Duodenal mucosa (tissue), 2 donors: Measurements from ENCODE around the gene SBF2.
"Not testable (repeated sequence)": the region's sequence is repeated elsewhere in the genome, so short reads cannot be mapped to it uniquely, and the experiment has no call there.

ENCODE experiments used
- H3K27ac ChIP-seq: one replicate; pipeline ENCODE4 v1.7.0; 2013; ENCODE audit warnings: low read depth, low read length
- H3K27me3 ChIP-seq, 2 donors: one replicate each; pipeline ENCODE4 v1.7.0; 2013; ENCODE audit warnings: low read length in 2 of 2, control low read depth in 1 of 2; ENCODE audit not compliant: insufficient read depth in 2 of 2, control insufficient read depth in 1 of 2
- H3K36me3 ChIP-seq, 2 donors: one replicate each; pipeline ENCODE4 v1.7.0; 2013; ENCODE audit warnings: low read length in 2 of 2, control low read depth in 1 of 2; ENCODE audit not compliant: insufficient read depth in 2 of 2, control insufficient read depth in 1 of 2
- H3K4me1 ChIP-seq, 2 donors: one replicate each; pipeline ENCODE4 v1.7.0; 2013; ENCODE audit warnings: low read length in 2 of 2, control low read depth in 1 of 2; ENCODE audit not compliant: insufficient read depth in 2 of 2, control insufficient read depth in 1 of 2
- H3K4me3 ChIP-seq, 2 donors: one replicate each; pipeline ENCODE4 v1.7.0; 2013; ENCODE audit warnings: low read length in 2 of 2, low read depth in 1 of 2
- H3K9ac ChIP-seq, 2 donors: one replicate each; pipeline ENCODE4 v1.7.0; 2013; ENCODE audit warnings: low read length in 2 of 2, low read depth in 1 of 2
- H3K9me3 ChIP-seq, 2 donors: one replicate each; pipeline ENCODE4 v1.7.0; 2013; ENCODE audit warnings: low read length in 2 of 2, control low read depth in 1 of 2; ENCODE audit not compliant: control insufficient read depth in 1 of 2

Gene SBF2

DNA sequence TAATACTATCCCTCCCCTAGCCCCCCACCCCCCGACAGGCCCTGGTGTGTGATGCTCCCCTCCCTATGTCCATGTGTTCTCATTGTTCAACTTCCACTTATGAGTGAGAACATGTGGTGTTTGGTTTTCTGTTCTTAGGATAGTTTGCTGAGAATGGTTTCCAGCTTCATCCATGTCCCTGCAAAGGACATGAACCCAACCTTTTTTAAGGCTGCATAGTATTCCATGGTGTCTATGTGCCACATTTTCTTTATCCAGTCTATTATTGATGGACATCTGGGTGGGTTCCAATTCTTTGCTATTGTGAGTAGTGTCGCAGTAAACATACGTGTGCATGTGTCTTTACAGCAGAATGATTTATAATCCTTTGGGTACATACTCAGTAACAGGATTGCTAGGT, 29.3 kb downstream of the SBF2 start:
- not testable (repeated sequence) for H3K27me3 ChIP-seq, H3K9me3 ChIP-seq, H3K27ac ChIP-seq

DNA sequence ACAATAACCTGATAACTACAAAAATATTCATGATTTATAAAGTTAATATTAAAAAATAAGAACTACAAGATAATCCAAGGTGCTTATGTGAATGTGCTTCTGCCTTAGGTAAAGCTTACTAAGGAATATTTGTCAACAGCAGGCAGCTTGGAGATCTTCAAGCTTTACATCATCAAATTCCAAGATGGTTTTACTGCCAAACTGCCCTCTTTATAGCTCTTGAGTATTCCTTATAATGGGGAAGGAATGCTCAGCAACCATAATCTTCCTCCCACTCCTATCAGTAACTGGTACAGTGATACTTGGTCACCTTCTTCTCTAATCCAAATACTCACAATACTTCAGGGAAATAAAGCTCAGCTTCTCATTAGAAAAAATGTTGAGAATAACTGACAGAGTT, 30.1 kb downstream of the SBF2 start:
- Histone ChIP-seq H3K9me3 (no peaks in the 10 kb centered on the region), H3K4me3 (no peak overlapping the region), H3K36me3 (no peaks in the 10 kb centered on the region), H3K4me1 (no peaks in the 10 kb centered on the region), H3K9ac (no peak overlapping the region), H3K27me3 (no peaks in the 10 kb centered on the region), H3K27ac (no peak overlapping the region)

More for the DNA sequence above, 29.3 kb downstream of the SBF2 start:
- not testable (repeated sequence) for H3K4me1 ChIP-seq, H3K9ac ChIP-seq, H3K4me3 ChIP-seq, H3K36me3 ChIP-seq

DNA sequence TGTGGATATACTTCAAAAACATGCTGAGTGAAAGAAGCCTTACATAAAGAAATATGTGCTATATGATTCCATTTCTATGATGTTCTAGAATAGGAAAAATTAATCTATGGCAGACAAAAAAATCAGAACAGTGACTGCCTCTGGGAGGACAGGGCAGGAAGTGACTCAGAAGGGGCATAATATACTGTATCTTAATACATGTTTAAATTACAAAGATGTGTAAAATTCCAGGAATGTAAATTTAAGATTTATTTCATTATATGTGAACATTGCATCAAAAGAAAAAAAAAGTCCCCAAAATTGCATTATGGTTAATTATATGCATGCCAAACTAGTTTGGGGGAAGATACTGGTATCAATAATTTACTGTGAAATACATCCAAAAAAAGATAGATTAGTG, 32.2 kb downstream of the SBF2 start:
- H3K4me3 ChIP-seq = no peak overlapping the region
- no peaks in the 10 kb centered on the region for H3K4me1 ChIP-seq
- H3K27ac ChIP-seq = no peak overlapping the region
- H3K9ac ChIP-seq = no peak overlapping the region
- no peaks in the 10 kb centered on the region for H3K27me3 ChIP-seq
- H3K36me3 ChIP-seq = no peaks in the 10 kb centered on the region
- H3K9me3 ChIP-seq = no peaks in the 10 kb centered on the region

DNA sequence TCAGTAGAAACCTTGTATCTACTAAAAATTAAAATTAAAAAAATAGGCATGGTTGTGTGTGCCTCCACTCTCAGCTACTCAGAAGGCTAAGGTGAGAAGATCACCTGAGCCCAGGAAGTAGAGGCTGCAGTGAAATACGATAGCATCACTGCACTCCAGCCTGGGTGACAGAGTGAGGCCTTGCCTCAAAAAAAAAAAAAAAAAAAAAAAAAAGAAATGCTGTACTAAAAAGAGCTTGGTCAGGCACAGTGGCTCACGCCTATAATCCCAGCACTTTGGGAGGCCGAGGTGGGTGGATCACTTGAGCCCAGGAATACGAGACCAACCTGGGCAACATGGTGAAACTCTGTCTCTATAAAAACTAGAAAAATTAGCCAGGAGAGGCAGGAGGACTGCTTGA, 36.5 kb downstream of the SBF2 start:
- H3K9ac ChIP-seq = no peak overlapping the region
- no peak overlapping the region for H3K27ac ChIP-seq
- no peaks in the 10 kb centered on the region for H3K36me3 ChIP-seq
- no peaks in the 10 kb centered on the region for H3K4me1 ChIP-seq
- no peaks in the 10 kb centered on the region for H3K9me3 ChIP-seq
- H3K4me3 ChIP-seq = no peak overlapping the region
- H3K27me3 ChIP-seq = no peaks in the 10 kb centered on the region

DNA sequence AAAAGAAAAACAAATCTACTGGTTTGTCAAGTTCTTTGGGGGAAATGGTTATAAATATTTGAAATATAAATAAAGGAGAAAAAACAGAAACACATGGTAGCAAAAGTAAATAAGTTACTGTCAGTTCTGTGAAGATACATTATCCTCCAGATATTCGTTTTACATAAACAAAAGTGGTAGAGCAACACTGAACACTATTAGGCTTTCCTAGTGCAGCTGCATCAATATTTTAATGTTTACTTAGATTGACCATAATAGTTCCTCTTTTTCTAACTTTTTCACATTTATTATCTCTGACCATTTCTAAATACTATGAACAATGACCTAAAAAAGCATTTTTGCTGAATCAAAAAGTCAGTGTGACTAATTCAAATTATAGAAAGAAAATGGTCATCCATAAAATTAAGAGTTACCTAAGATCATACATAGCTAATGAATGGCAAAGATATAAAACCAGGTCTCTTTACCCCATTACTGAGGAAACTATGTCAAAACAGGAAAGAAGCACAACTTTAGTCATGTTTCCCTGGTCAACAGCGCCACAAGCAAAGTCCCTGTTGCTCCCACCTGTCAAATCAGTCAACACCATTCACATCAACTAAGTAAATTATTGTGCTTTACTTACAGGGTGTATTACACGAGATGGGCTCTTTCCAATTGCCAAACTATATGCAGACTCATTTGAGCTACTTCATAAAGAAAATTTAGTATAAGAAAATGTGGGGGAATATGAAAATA, 38.5 kb downstream of the SBF2 start:
- H3K36me3 ChIP-seq = no peaks in the 10 kb centered on the region
- H3K27ac ChIP-seq = no peak overlapping the region
- H3K4me1 ChIP-seq = no peaks in the 10 kb centered on the region
- no peaks in the 10 kb centered on the region for H3K9me3 ChIP-seq
- no peak overlapping the region for H3K9ac ChIP-seq
- H3K4me3 ChIP-seq = no peak overlapping the region
- H3K27me3 ChIP-seq = no peaks in the 10 kb centered on the region

DNA sequence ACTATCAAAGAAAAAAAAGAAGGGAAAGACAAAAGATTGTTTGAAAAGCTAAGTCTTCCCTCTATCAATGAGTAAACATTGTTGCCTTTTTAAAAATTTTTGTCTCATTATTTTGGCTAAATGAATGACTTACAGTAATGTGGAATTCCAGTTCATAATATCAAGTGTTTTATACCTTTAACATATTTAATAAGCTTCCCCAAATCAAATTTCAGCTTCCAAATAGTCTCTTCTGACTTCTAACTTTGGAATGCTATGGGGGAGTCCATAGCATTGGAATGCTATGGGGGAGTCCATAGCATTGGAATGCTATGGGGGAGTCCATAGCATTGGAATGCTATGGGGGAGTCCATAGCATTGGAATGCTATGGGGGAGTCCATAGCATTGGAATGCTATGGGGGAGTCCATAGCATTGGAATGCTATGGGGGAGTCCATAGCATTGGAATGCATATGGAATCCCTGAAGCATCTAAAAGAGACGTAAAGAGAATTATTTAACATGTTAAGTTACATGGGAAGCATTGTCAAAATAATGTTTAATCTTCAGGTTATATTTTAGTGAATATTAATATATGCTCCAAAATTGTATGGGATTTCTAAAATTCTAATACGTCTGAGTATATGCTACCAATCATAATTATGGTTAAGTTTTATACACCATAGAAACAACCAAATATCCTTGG, 44.4 kb downstream of the SBF2 start:
- not testable (repeated sequence) for H3K9me3 ChIP-seq, H3K4me3 ChIP-seq, H3K36me3 ChIP-seq, H3K27me3 ChIP-seq, H3K9ac ChIP-seq, H3K27ac ChIP-seq, H3K4me1 ChIP-seq

DNA sequence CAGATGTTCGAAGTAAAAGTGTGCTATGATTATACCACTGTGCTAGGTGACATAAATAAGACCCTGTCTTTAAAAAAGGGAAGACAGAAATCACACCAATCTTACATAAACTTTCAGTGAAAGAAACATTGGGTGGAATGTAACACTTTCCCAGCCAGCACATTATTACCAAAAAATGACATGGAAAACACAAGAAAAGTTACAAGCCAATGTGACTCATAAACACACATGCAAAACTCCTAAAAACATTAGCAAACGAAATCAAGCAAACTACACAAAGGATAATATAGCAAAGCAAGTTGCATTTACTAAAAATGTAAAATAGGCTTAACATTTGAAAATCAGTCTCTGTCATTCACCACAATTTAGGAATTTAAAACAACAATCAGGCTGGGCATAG, 47.0 kb downstream of the SBF2 start:
- Histone ChIP-seq H3K27ac (no peak overlapping the region), H3K36me3 (no peaks in the 10 kb centered on the region), H3K9ac (no peak overlapping the region), H3K4me3 (no peak overlapping the region), H3K27me3 (no peaks in the 10 kb centered on the region), H3K9me3 (no peaks in the 10 kb centered on the region), H3K4me1 (no peaks in the 10 kb centered on the region)

DNA sequence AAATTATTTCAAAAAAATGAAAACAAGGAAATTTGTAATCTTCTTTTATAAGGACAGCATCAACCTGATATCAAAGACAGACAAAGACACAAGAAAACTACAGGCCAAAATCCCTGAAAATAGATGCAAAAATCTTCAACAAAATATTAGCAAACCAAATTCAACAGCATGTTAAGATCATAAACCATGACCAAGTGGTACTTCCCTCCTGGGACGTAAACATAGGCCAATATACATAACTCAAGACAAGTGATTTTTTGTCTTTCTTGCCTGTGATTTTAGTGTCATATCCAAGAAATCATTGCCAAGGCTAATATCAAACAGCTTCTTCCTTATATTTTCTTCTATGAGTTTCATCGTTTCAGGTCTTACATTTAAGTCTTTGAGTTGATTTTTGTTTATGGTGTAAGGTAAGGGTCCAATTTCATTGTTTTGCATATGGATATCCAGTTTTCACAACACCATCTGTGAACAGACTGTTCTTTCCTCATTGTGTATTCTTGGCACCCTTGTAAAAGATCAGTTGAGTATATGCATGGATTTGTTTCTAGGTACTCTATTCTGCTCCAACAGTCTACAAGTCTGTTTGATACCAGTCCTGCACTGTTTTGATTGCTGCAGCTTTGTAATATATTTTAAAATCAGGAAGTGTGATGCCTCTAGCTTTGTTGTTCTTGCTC, 50.0 kb downstream of the SBF2 start:
- no peaks in the 10 kb centered on the region for H3K4me1 ChIP-seq
- no peaks in the 10 kb centered on the region for H3K9me3 ChIP-seq
- no peak overlapping the region for H3K4me3 ChIP-seq
- no peaks in the 10 kb centered on the region for H3K36me3 ChIP-seq
- no peak overlapping the region for H3K27ac ChIP-seq
- H3K27me3 ChIP-seq = no peaks in the 10 kb centered on the region
- no peak overlapping the region for H3K9ac ChIP-seq

DNA sequence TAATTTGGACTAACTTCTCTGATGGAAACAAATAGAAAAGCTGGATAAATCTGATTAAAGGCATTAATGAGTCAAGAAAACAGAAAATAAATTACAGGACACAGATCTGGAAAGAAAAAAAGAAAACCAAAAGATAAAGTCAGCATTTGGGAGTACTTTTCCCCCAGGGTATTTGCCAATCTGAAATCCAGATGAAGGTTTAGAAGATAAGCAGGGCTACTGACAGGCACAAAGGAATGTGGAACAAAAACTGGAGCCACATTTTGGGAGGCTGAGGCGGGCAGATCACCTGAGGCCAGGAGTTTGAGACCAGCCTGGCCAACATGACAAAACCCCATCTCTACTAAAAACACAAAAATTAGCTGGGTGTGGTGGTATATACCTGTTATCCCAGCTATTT, 57.2 kb downstream of the SBF2 start:
- Histone ChIP-seq H3K9me3 (no peaks in the 10 kb centered on the region), H3K9ac (no peak overlapping the region), H3K27ac (no peak overlapping the region), H3K27me3 (no peaks in the 10 kb centered on the region), H3K4me3 (no peak overlapping the region), H3K4me1 (peaks cover 0 to 2% of the 10 kb centered on the region in 2 donors), H3K36me3 (no peaks in the 10 kb centered on the region)

DNA sequence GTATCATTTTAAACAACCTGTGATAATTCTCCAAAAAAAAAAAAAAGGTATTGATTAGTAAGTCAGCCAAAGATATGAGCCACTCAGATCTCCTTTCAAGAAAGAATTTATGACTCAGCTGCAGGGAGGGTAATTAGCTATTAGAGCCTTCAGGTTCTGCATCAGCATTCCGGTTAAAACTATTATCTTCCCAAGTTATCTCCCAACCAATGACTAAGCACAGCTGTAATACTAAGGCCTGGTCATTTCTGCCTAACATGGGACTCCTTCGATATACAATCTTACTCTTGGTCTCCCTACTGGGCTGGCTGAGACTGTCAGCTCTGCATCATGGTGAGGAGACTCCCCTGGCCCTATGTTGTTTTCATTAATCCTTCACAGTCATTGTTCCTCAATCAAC, 60.4 kb downstream of the SBF2 start:
- Histone ChIP-seq H3K4me1 (peaks cover 0 to 2% of the 10 kb centered on the region in 2 donors), H3K36me3 (no peaks in the 10 kb centered on the region), H3K9me3 (no peaks in the 10 kb centered on the region), H3K9ac (no peak overlapping the region), H3K27ac (no peak overlapping the region), H3K27me3 (no peaks in the 10 kb centered on the region), H3K4me3 (no peak overlapping the region)
